Subcutaneous adipose tissue (tissue), 4 donors: Measurements from ENCODE around the gene TMC3. TPM values are rescaled to one million over a fixed set of nuclear protein-coding genes. Genes with fewer than 3 reads are reported as not detected.

Source experiments
- CTCF ChIP-seq: fragments of 450-650 bp; IDR thresholded peaks from one replicate; pipeline ENCODE4 v1.5.1; 2016; ENCODE audit warnings: low read depth, mild to moderate bottlenecking, control low read depth, antibody characterized with exemption, moderate library complexity
- total RNA-seq, 4 donors: library from RNA; depleted of rRNA; stranded (reverse); fragments of >200 nt; gene quantifications; one replicate each; pipeline ENCODE4 v1.1.0, GENCODE V29; 2016

TMC3 gene
- total RNA-seq, 4 donors from 2014 or later = not detected

GRCh38 chr15:81381720-81382119 is 7.7 kb upstream of the TMC3 start:
- TF ChIP-seq CTCF = no peak

GRCh38 chr15:81380668-81381067 is 6.7 kb upstream of the TMC3 start:
- no peak for TF ChIP-seq CTCF

GRCh38 chr15:81380203-81380602 is 6.2 kb upstream of the TMC3 start:
- TF ChIP-seq CTCF = no peak

DNA sequence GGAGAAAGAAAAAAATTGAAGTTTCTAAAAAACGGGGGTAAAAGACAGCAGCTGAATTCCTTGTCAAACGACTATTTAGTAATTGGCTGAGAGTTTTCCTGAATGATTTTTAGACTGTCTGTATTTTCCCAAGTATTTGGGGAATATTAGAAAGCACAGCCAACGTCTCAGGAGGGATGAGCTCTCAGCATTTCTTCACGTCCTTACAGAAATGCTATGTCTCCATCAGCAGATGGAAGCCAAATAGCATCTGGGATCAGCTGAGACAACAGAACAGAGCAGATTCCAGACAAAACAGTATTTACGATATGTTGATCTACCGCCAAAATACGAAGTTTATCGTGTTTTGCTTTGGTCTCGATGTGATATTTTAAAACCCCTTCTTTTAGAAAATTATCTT is 5.3 kb upstream of the TMC3 start:
- TF ChIP-seq CTCF = no peak

DNA sequence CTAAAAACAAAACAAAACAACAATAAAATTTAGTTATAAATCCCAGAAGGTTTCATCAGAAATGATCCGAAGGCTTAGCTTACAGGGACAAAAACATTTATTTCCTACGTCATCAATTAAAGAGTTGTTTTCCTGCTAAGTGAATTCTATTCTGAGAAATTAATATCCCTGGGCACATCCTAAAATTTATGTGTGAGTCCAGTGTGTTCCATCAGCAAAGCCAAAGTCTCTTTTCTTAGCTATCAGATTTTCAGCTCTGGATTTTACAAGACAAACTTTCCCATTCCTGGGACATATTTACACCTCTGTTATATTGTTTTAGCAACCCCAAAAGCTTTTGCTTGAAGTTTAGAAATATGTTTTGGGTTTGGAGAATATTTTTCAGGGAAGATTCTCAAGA is 4.4 kb upstream of the TMC3 start:
- TF ChIP-seq CTCF = no peak

DNA sequence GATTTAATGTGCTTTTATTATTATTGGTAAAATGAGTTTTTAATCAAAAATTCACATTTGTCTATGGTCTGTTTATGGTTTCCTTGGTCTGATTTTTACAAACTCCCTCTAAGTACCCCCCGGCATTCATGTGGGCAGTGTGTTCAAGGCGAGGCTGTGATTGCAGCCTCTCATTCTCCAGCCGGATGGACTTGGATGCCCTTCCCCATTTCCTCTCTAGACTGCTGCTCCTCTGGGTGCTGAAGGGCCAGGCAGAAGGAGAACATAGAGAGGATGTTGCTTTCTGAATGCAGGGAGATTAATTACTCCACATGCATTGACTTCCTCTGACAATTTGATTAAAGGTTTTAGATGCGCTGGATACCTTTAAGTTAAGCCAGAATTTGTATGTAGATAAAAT is 3.9 kb upstream of the TMC3 start:
- TF ChIP-seq CTCF = no peak

DNA sequence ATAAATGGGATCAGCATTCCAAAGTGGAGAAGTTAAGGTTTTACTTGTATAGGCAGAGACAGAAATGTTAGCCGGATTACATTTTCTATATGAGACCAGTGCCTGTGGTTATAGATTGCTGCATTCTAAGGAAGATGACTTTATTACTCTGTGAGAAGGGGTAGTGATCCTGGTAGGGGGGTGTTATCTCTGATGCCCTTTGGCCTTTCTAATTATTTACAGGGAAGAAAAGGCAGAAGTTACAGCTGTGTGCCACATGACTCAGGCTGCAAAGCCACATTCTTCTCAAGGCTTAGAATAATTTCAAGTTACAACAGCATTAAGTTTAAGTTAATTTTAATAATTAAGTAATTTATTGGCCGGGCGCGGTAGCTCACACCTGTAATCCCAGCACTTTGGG is 2.2 kb upstream of the TMC3 start:
- TF ChIP-seq CTCF = no peak

- no peak for TF ChIP-seq CTCF
These were observed 1.4 kb upstream of the TMC3 start for GRCh38 chr15:81375461-81375860.
